HEK293 (cell line): ENCODE measurements around the gene APPBP2.

Source experiments
- GLI4 ChIP-seq: fragments of 450-650 bp; formaldehyde crosslinking; IDR thresholded peaks from 2 replicates; pipeline ENCODE4 v1.5.1; 2016; ENCODE audit warnings: missing biosample characterization, missing genetic modification characterization
- HOXC10 ChIP-seq: sonication (generic); formaldehyde crosslinking; IDR thresholded peaks from 2 replicates; pipeline ENCODE4 v1.8.1; 2023; ENCODE audit warnings: mild to moderate bottlenecking, missing genetic modification reagents
- HOXD13 ChIP-seq: sonication (generic); formaldehyde crosslinking; IDR thresholded peaks from 2 replicates; pipeline ENCODE4 v1.8.0; 2022; ENCODE audit warnings: missing genetic modification reagents, borderline replicate concordance
- IKZF3 ChIP-seq: fragments of 450-650 bp; IDR thresholded peaks from 2 replicates; pipeline ENCODE4 v1.5.0; 2018; ENCODE audit warnings: missing biosample characterization, mild to moderate bottlenecking, missing genetic modification characterization, moderate library complexity
- KLF17 ChIP-seq: fragments of 450-650 bp; formaldehyde crosslinking; IDR thresholded peaks from 2 replicates; pipeline ENCODE4 v1.5.1; 2016; ENCODE audit warnings: missing biosample characterization, missing genetic modification characterization
- KLF7 ChIP-seq: fragments of 450-650 bp; formaldehyde crosslinking; IDR thresholded peaks from 2 replicates; pipeline ENCODE4 v1.5.1; 2016; ENCODE audit warnings: missing biosample characterization, missing genetic modification characterization, borderline replicate concordance
- KLF9 ChIP-seq: fragments of 450-650 bp; formaldehyde crosslinking; IDR thresholded peaks from 2 replicates; pipeline ENCODE4 v1.5.1; 2016; ENCODE audit warnings: missing biosample characterization, missing genetic modification characterization, low read depth
- MYNN ChIP-seq: fragments of 450-650 bp; formaldehyde crosslinking; IDR thresholded peaks from 2 replicates; pipeline ENCODE4 v1.5.1; 2016; ENCODE audit warnings: missing biosample characterization, missing genetic modification characterization, borderline replicate concordance
- OVOL3 ChIP-seq: fragments of 450-650 bp; formaldehyde crosslinking; IDR thresholded peaks from 2 replicates; pipeline ENCODE4 v1.5.1; 2016; ENCODE audit warnings: missing biosample characterization, missing genetic modification characterization
- PRDM1 ChIP-seq: fragments of 450-650 bp; formaldehyde crosslinking; IDR thresholded peaks from 2 replicates; pipeline ENCODE4; 2016; ENCODE audit warnings: missing biosample characterization, missing genetic modification characterization
- SALL2 ChIP-seq: fragments of 450-650 bp; formaldehyde crosslinking; IDR thresholded peaks from 2 replicates; pipeline ENCODE4 v1.5.0; 2017; ENCODE audit warnings: missing biosample characterization, mild to moderate bottlenecking, missing genetic modification characterization, borderline replicate concordance
- YY1 ChIP-seq: fragments of 450-650 bp; formaldehyde crosslinking; IDR thresholded peaks from 2 replicates; pipeline ENCODE4 v1.5.1; 2018; ENCODE audit warnings: missing biosample characterization, missing genetic modification characterization
- ZBTB1 ChIP-seq: fragments of 450-650 bp; formaldehyde crosslinking; IDR thresholded peaks from 2 replicates; pipeline ENCODE4 v1.5.1; 2016; ENCODE audit warnings: missing biosample characterization, missing genetic modification characterization
- ZBTB26 ChIP-seq: fragments of 450-650 bp; formaldehyde crosslinking; optimal IDR thresholded peaks from 2 replicates; pipeline ENCODE3; 2016; ENCODE audit warnings: missing biosample characterization, mild to moderate bottlenecking, missing genetic modification characterization
- ZNF133 ChIP-seq: fragments of 450-650 bp; formaldehyde crosslinking; IDR thresholded peaks from 2 replicates; pipeline ENCODE4 v1.5.1; 2016; ENCODE audit warnings: missing biosample characterization, missing genetic modification characterization
- ZNF175 ChIP-seq: fragments of 450-650 bp; formaldehyde crosslinking; IDR thresholded peaks from 2 replicates; pipeline ENCODE4 v1.5.1; 2016; ENCODE audit warnings: missing biosample characterization, missing genetic modification characterization
- ZNF184 ChIP-seq: fragments of 450-650 bp; IDR thresholded peaks from 2 replicates; pipeline ENCODE4 v1.5.1; 2018; ENCODE audit warnings: missing biosample characterization, mild to moderate bottlenecking, missing genetic modification characterization
- ZNF292 ChIP-seq: fragments of 450-650 bp; formaldehyde crosslinking; IDR thresholded peaks from 2 replicates; pipeline ENCODE4 v1.5.1; 2016; ENCODE audit warnings: low read depth, missing biosample characterization, missing genetic modification characterization, borderline replicate concordance
- ZNF354C ChIP-seq: fragments of 450-650 bp; formaldehyde crosslinking; IDR thresholded peaks from 2 replicates; pipeline ENCODE4 v1.5.1; 2016; ENCODE audit warnings: missing biosample characterization, missing genetic modification characterization, low read depth, borderline replicate concordance
- ZNF513 ChIP-seq: fragments of 450-650 bp; IDR thresholded peaks from 2 replicates; pipeline ENCODE4 v1.5.1; 2018; ENCODE audit warnings: missing biosample characterization, missing genetic modification characterization
- ZNF521 ChIP-seq: fragments of 450-650 bp; formaldehyde crosslinking; IDR thresholded peaks from 2 replicates; pipeline ENCODE4 v1.5.1; 2017; ENCODE audit warnings: missing biosample characterization, mild to moderate bottlenecking, missing genetic modification characterization
- ZNF548 ChIP-seq: fragments of 450-650 bp; formaldehyde crosslinking; IDR thresholded peaks from 2 replicates; pipeline ENCODE4 v1.5.1; 2016; ENCODE audit warnings: missing biosample characterization, missing genetic modification characterization
- ZNF654 ChIP-seq: fragments of 450-650 bp; formaldehyde crosslinking; IDR thresholded peaks from 2 replicates; pipeline ENCODE4 v1.5.1; 2016; ENCODE audit warnings: low read depth, missing biosample characterization, missing genetic modification characterization
- ZNF837 ChIP-seq: fragments of 450-650 bp; formaldehyde crosslinking; IDR thresholded peaks from 2 replicates; pipeline ENCODE4 v1.5.1; 2016; ENCODE audit warnings: missing biosample characterization, missing genetic modification characterization
- TF ChIP-seq, protein P1 (sequence below): fragments of 450-650 bp; formaldehyde crosslinking; IDR thresholded peaks from 2 replicates; pipeline ENCODE4 v1.5.1; 2017; ENCODE audit warnings: missing biosample characterization, missing genetic modification characterization
- TF ChIP-seq, protein P2 (sequence below): fragments of 450-650 bp; formaldehyde crosslinking; IDR thresholded peaks from 2 replicates; pipeline ENCODE4 v1.5.1; 2017; ENCODE audit warnings: missing biosample characterization, mild to moderate bottlenecking, missing genetic modification characterization, moderate library complexity
- TF ChIP-seq, protein P3 (sequence below): fragments of 450-650 bp; formaldehyde crosslinking; IDR thresholded peaks from 2 replicates; pipeline ENCODE4 v1.5.1; 2016; ENCODE audit warnings: missing biosample characterization, missing genetic modification characterization
- TF ChIP-seq, protein P4 (sequence below): fragments of 450-650 bp; formaldehyde crosslinking; IDR thresholded peaks from 2 replicates; pipeline ENCODE4 v1.5.1; 2016; ENCODE audit warnings: missing biosample characterization, missing genetic modification characterization

APPBP2 gene

DNA sequence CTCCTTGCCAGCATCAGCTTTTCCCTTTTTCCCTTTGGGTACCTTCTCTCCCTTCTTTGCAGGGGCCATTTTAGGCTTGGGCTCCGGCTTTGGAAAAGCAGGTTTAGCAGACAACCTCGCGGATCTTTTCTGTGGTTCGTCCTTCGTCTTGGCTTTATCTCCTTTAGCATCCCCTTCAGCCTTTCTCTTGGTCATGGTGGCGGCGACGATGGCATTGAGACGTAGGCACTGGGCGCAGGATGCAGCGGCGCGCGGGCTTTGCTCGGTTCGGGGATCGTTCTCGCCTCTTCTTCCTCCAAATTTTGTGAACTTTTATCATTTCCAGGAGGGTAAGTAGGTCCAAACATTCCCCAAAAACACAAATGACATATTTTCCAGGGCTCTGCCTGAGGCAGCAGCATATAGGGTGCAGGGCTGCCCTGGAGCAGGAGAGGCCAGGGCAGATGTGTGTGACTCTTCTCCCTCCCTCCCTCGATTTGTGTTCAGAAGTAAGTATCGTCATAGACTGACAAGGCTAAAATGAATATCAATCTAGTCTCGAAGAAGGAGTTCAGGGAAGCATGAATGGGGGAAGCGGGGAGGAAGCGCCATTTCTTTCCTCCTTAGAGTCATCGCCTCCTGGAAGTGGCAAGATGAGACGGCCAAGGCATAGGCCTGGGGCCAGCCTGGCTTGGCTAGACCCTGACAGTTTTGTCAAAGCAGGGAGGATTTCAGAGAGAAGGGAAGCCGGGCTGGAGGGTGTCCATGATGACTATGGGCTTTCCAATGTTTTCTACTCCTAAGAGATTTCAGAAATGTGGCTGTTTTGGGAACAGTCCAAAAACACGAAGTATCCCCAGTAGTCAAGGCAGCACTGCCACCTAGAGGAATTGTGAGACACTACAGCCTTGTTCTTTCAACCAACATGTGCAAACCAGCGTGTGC, 90.5 kb downstream of the APPBP2 start (continued):
- TF ChIP-seq, protein P1, sequence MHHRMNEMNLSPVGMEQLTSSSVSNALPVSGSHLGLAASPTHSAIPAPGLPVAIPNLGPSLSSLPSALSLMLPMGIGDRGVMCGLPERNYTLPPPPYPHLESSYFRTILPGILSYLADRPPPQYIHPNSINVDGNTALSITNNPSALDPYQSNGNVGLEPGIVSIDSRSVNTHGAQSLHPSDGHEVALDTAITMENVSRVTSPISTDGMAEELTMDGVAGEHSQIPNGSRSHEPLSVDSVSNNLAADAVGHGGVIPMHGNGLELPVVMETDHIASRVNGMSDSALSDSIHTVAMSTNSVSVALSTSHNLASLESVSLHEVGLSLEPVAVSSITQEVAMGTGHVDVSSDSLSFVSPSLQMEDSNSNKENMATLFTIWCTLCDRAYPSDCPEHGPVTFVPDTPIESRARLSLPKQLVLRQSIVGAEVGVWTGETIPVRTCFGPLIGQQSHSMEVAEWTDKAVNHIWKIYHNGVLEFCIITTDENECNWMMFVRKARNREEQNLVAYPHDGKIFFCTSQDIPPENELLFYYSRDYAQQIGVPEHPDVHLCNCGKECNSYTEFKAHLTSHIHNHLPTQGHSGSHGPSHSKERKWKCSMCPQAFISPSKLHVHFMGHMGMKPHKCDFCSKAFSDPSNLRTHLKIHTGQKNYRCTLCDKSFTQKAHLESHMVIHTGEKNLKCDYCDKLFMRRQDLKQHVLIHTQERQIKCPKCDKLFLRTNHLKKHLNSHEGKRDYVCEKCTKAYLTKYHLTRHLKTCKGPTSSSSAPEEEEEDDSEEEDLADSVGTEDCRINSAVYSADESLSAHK: no peak
- TF ChIP-seq ZNF292 (no peak), ZNF513 (tag by site-specific recombination) (peak; percentile 23; the same call in 1 of the 2 replicates), KLF7 (tag by site-specific recombination) (no peak), MYNN (tag by site-specific recombination) (no peak), GLI4 (tag by site-specific recombination) (no peak), YY1 (tag by site-specific recombination) (no peak), ZNF175 (no peak), IKZF3 (tag by site-specific recombination) (peak; percentile 74), ZNF184 (tag by site-specific recombination) (peak; percentile 24; the same call in 1 of the 2 replicates), ZBTB26 (no peak), KLF9 (tag by site-specific recombination) (no peak), ZNF354C (tag by site-specific recombination) (no peak), KLF17 (tag by site-specific recombination) (no peak), ZNF548 (tag by site-specific recombination) (no peak), ZBTB1 (tag by site-specific recombination) (no peak), PRDM1 (tag by site-specific recombination) (no peak), ZNF521 (tag by site-specific recombination) (no peak), HOXC10 (CRISPR knock-in tag) (no peak), HOXD13 (CRISPR knock-in tag) (no peak), ZNF133 (tag by site-specific recombination) (no peak), SALL2 (tag by site-specific recombination) (no peak), ZNF837 (tag by site-specific recombination) (no peak), OVOL3 (tag by site-specific recombination) (no peak), ZNF654 (peak; percentile 98)
- TF ChIP-seq, protein P2, sequence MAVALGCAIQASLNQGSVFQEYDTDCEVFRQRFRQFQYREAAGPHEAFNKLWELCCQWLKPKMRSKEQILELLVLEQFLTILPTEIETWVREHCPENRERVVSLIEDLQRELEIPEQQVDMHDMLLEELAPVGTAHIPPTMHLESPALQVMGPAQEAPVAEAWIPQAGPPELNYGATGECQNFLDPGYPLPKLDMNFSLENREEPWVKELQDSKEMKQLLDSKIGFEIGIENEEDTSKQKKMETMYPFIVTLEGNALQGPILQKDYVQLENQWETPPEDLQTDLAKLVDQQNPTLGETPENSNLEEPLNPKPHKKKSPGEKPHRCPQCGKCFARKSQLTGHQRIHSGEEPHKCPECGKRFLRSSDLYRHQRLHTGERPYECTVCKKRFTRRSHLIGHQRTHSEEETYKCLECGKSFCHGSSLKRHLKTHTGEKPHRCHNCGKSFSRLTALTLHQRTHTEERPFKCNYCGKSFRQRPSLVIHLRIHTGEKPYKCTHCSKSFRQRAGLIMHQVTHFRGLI (tag by site-specific recombination): no peak
- TF ChIP-seq, protein P3, sequence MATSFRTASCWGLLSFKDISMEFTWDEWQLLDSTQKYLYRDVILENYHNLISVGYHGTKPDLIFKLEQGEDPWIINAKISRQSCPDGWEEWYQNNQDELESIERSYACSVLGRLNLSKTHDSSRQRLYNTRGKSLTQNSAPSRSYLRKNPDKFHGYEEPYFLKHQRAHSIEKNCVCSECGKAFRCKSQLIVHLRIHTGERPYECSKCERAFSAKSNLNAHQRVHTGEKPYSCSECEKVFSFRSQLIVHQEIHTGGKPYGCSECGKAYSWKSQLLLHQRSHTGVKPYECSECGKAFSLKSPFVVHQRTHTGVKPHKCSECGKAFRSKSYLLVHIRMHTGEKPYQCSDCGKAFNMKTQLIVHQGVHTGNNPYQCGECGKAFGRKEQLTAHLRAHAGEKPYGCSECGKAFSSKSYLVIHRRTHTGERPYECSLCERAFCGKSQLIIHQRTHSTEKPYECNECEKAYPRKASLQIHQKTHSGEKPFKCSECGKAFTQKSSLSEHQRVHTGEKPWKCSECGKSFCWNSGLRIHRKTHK (tag by site-specific recombination): no peak
- TF ChIP-seq, protein P4, sequence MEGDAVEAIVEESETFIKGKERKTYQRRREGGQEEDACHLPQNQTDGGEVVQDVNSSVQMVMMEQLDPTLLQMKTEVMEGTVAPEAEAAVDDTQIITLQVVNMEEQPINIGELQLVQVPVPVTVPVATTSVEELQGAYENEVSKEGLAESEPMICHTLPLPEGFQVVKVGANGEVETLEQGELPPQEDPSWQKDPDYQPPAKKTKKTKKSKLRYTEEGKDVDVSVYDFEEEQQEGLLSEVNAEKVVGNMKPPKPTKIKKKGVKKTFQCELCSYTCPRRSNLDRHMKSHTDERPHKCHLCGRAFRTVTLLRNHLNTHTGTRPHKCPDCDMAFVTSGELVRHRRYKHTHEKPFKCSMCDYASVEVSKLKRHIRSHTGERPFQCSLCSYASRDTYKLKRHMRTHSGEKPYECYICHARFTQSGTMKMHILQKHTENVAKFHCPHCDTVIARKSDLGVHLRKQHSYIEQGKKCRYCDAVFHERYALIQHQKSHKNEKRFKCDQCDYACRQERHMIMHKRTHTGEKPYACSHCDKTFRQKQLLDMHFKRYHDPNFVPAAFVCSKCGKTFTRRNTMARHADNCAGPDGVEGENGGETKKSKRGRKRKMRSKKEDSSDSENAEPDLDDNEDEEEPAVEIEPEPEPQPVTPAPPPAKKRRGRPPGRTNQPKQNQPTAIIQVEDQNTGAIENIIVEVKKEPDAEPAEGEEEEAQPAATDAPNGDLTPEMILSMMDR (tag by site-specific recombination): peak; percentile 89
